ENCODE data around the gene NEDD1. TPM values are rescaled to one million over a fixed set of nuclear protein-coding genes. Genes with fewer than 3 reads are reported as not detected.

The NEDD1 gene
- total and polyA plus RNA-seq, 7 donors: 7.4 to 27.4 (median 13.5) TPM

- TF ChIP-seq CTCF (IDR thresholded peaks at IDR 0.05): no peak
- ATAC-seq (no peak), DNase-seq (no peak)
- intact Hi-C loops (cut with DNase I): no loop called here
- Histone ChIP-seq H3K36me3 (ENCODE audit: insufficient read depth in 1 of 2, low read depth in 1 of 2) (no peaks in the 10 kb centered on the region), H3K4me3 (no peak overlapping the region), H3K27ac (no peak overlapping the region), H3K4me1 (no peaks in the 10 kb centered on the region), H3K27me3 (ENCODE audit: insufficient read depth in 3 of 3, low read length in 2 of 3) (peaks cover 0 to 6% (median 0%) of the 10 kb centered on the region in 3 donors), H3K9me3 (no peaks in the 10 kb centered on the region)
- 88 to 90% (median 89%) methylated on average over 7 of the region's 7 CpGs for WGBS, 3 donors
Observed at GRCh38 chr12:96997797-96998484, 90.9 kb downstream of the NEDD1 start.

- no peak for TF ChIP-seq CTCF (IDR thresholded peaks at IDR 0.05)
- Histone ChIP-seq H3K4me1 (no peaks in the 10 kb centered on the region), H3K27ac (no peak overlapping the region), H3K27me3 (ENCODE audit: insufficient read depth in 3 of 3, low read length in 2 of 3) (no peaks in the 10 kb centered on the region), H3K4me3 (no peak overlapping the region), H3K9me3 (no peaks in the 10 kb centered on the region), H3K36me3 (ENCODE audit: insufficient read depth in 1 of 2, low read depth in 1 of 2) (no peaks in the 10 kb centered on the region)
- intact Hi-C loops (cut with DNase I): no loop called here
- DNase-seq (no peak), ATAC-seq (no peak)
- 89 to 93% (median 91%) methylated on average over 8 of the region's 8 CpGs for WGBS, 3 donors
Observed at GRCh38 chr12:97003276-97003675, 96.2 kb downstream of the NEDD1 start.
